HepG2 (cell line): ENCODE data around the gene NEIL1. TPM values are rescaled to one million over a fixed set of nuclear protein-coding genes. Genes with fewer than 3 reads are reported as not detected.
A peak's percentile ranks its signal among the peaks of the same experiment; 100 is the strongest.
"Not testable (repeated sequence)": the region's sequence is repeated elsewhere in the genome, so short reads cannot be mapped to it uniquely, and the experiment has no call there.

ENCODE experiments used
- ATAC-seq: fragments of 200-7000 bp; cut with Tn5 transposase; 3 replicates; pipeline ENCODE4 v1.9.1; 2020; ENCODE audit warnings: mild to moderate bottlenecking, moderate library complexity
- BruUV-seq: library from RNA; stranded (reverse); fragments of 400-500 nt; replicated peaks from 2 replicates; lab custom pipeline; 2021; lab: Mats Ljungman, UMichigan
- CTCF ChIA-PET: fragments of 300-600 bp; formaldehyde crosslinking; extraction: SDS; loops from one replicate; lab custom pipeline; 2021; ENCODE audit warnings: low total read pairs, inconsistent platforms, low intra/inter-chr PET ratio; lab: Yijun Ruan, JAX
- POLR2A ChIA-PET: fragments of 350-600 bp; sonication (Branson Sonifier 250); formaldehyde crosslinking; loops from one replicate; lab custom pipeline; 2020; ENCODE audit warnings: antibody characterized with exemption, inconsistent platforms; lab: Yijun Ruan, JAX
- DNase-seq: peaks from one replicate; pipeline ENCODE4 v3.0.0-alpha.2; 2015; ENCODE audit warnings: low spot score
- FAIRE-seq: peaks from 3 replicates; lab custom pipeline; 2011; peaks lifted over from hg19 to GRCh38; lab: Jason Lieb, UNC
- H2AFZ ChIP-seq: one replicate; pipeline ENCODE4 v1.6.1; 2011; ENCODE audit warnings: low read length, inconsistent platforms
- H3K27ac ChIP-seq: fragments of 300-600 bp; 3 replicates; pipeline ENCODE4 v1.8.0; 2011; ENCODE audit warnings: mixed run types, mild to moderate bottlenecking, mixed read lengths, low read length, inconsistent platforms; ENCODE audit not compliant: insufficient read depth; ENCODE audit errors: extremely low read length
- H3K27me3 ChIP-seq, 2 experiments: fragments of 200-600 bp in 1 of 2; 2 replicates in 1 of 2; 3 replicates in 1 of 2; pipeline versions ENCODE4 v1.6.0 to v1.8.0; 2011; ENCODE audit warnings: low read length in 2 of 2, mild to moderate bottlenecking in 2 of 2, moderate library complexity in 2 of 2, inconsistent platforms in 1 of 2; ENCODE audit not compliant: insufficient read depth in 2 of 2, control insufficient read depth in 1 of 2
- H3K36me3 ChIP-seq, 2 experiments: fragments of 200-600 bp in 1 of 2; replicated peaks in 1 of 2; 2 replicates in 1 of 2; 3 replicates in 1 of 2; pipeline versions ENCODE4 v1.5.1 to v1.8.0; 2011; ENCODE audit warnings: low read length in 2 of 2, inconsistent platforms in 1 of 2; ENCODE audit not compliant: insufficient read depth in 2 of 2, control insufficient read depth in 1 of 2
- H3K4me1 ChIP-seq: 2 replicates; pipeline ENCODE4 v1.5.1; 2012; ENCODE audit warnings: low read length, inconsistent platforms; ENCODE audit not compliant: insufficient read depth
- H3K4me2 ChIP-seq: 2 replicates; pipeline ENCODE4 v1.6.0; 2011; ENCODE audit warnings: low read depth, low read length, inconsistent platforms
- H3K4me3 ChIP-seq, 3 experiments: fragments of 200-600 bp in 1 of 3; sonication (generic), shearing (Covaris generic) in 1 of 3; replicated peaks in 1 of 3; 2 replicates each; pipeline ENCODE4 v1.5.1; 2011 to 2016; ENCODE audit warnings: low read length in 3 of 3, inconsistent platforms in 2 of 3, low read depth in 2 of 3, mild to moderate bottlenecking in 2 of 3, control low read depth in 1 of 3, mixed read lengths in 1 of 3; ENCODE audit not compliant: insufficient read depth in 1 of 3
- H3K79me2 ChIP-seq: one replicate; pipeline ENCODE4 v1.6.1; 2011; ENCODE audit warnings: low read length, inconsistent platforms; ENCODE audit not compliant: insufficient read depth
- H3K9ac ChIP-seq: 2 replicates; pipeline ENCODE4 v1.6.0; 2011; ENCODE audit warnings: mild to moderate bottlenecking, low read depth, low read length, inconsistent platforms; ENCODE audit not compliant: insufficient read depth
- H3K9me3 ChIP-seq: 2 replicates; pipeline ENCODE4 v1.5.1; 2012; ENCODE audit warnings: mild to moderate bottlenecking, low read length
- H4K20me1 ChIP-seq: 2 replicates; pipeline ENCODE4 v1.6.0; 2011; ENCODE audit warnings: inconsistent platforms, mild to moderate bottlenecking, low read length, moderate library complexity; ENCODE audit not compliant: insufficient read depth
- AHDC1 ChIP-seq: sonication (generic); formaldehyde crosslinking; IDR thresholded peaks from 2 replicates; pipeline ENCODE4 v1.5.1; 2020; ENCODE audit warnings: mild to moderate bottlenecking, missing genetic modification reagents, borderline replicate concordance
- CCAR2 ChIP-seq: fragments of 200-400 bp; formaldehyde crosslinking; optimal IDR thresholded peaks from 2 replicates; pipeline ENCODE3; 2018; ENCODE audit warnings: low read depth, mild to moderate bottlenecking, low read length, moderate library complexity
- RBM22 ChIP-seq: fragments of 200-400 bp; formaldehyde crosslinking; optimal IDR thresholded peaks from 2 replicates; pipeline ENCODE3; 2017; ENCODE audit warnings: mild to moderate bottlenecking, low read length, moderate library complexity
- SNAPC4 ChIP-seq: sonication (generic); formaldehyde crosslinking; IDR thresholded peaks from 2 replicates; pipeline ENCODE4 v1.4.0; 2020; ENCODE audit warnings: mild to moderate bottlenecking, missing genetic modification reagents
- ZNF251 ChIP-seq: sonication (generic); formaldehyde crosslinking; IDR thresholded peaks from 2 replicates; pipeline ENCODE4 v1.9.0; 2021; ENCODE audit warnings: mild to moderate bottlenecking, missing genetic modification reagents
- ZNF34 ChIP-seq: sonication (generic); formaldehyde crosslinking; IDR thresholded peaks from 2 replicates; pipeline ENCODE4 v1.4.0; 2020; ENCODE audit warnings: mild to moderate bottlenecking, missing genetic modification reagents, borderline replicate concordance
- WGBS: methylation state at CpG from one replicate; pipeline ENCODE4 v1.1.6; 2017; ENCODE audit warnings: low lambda C conversion rate; 5-methylcytosine and 5-hydroxymethylcytosine counted together
- in situ Hi-C: cut with HindIII; loops from 2 replicates; pipeline ENCODE4 v1.10.0; 2017; ENCODE audit warnings: low pct_unique_long_range_greater_than_20kb; ENCODE audit not compliant: extremely low pct_ligation_motif_present
- intact Hi-C: fragments of 100-400 bp; cut with micrococcal nuclease; formaldehyde crosslinking; loops from one replicate; pipeline ENCODE4 v1.10.0; 2022; ENCODE audit not compliant: unreplicated experiment
- polyA plus RNA-seq, 8 experiments: library from polyadenylated mRNA; depleted of rRNA in 3 of 8; stranded (reverse) in 7 of 8; unstranded in 1 of 8; fragments of >200 nt; fragmentation: Illumina TruSeq in 4 of 8; extraction: Trizol in 4 of 8; gene quantifications; 2 replicates each; pipeline versions ENCODE4 v1.2.1 to v1.2.3, GENCODE V29; 2011 to 2016; ENCODE audit warnings: low read depth in 4 of 8, missing spikeins in 1 of 8, mixed read lengths in 1 of 8; ENCODE audit not compliant: insufficient read depth in 1 of 8
- total RNA-seq, 5 experiments: library from RNA; depleted of rRNA; stranded (reverse); fragments of >200 nt; fragmentation: Illumina TruSeq; extraction: Trizol; gene quantifications; 2 replicates each; pipeline ENCODE4 v1.2.3, GENCODE V29; 2016; ENCODE audit warnings: low read depth in 1 of 5

The NEIL1 gene
- total and polyA plus RNA-seq, 2 of the 13 experiments (the other 11 are each of a cell fraction or from before 2014, with no cell fraction given): 10.4 to 15.5 TPM

GRCh38 chr15:75349351-75349669 lies 2.5 kb downstream of the NEIL1 start:
- H3K4me3 ChIP-seq, H3K36me3 ChIP-seq, H3K9me3 ChIP-seq, POLR2A ChIA-PET, CTCF ChIA-PET, H3K79me2 ChIP-seq, intact Hi-C loops, ATAC-seq, H3K4me2 ChIP-seq, FAIRE-seq, DNase-seq, H3K27me3 ChIP-seq, H3K27ac ChIP-seq, H4K20me1 ChIP-seq, in situ Hi-C loops, BruUV-seq, H3K9ac ChIP-seq, H2AFZ ChIP-seq: not testable (repeated sequence)
- peaks cover 22% of the 10 kb centered on the region for H3K4me1 ChIP-seq
- WGBS: 100% methylated on average over 5 of the region's 8 CpGs

- no peak for DNase-seq
- Histone ChIP-seq H2AFZ (no peak overlapping the region), H3K4me1 (peaks cover 22% of the 10 kb centered on the region), H4K20me1 (no peaks in the 10 kb centered on the region), H3K4me2 (no peak overlapping the region), H3K27ac (no peak overlapping the region), H3K9ac (no peak overlapping the region), H3K9me3 (no peaks in the 10 kb centered on the region), H3K79me2 (no peaks in the 10 kb centered on the region), H3K36me3 (no peaks in the 10 kb centered on the region), H3K4me3 (no peak overlapping the region), H3K27me3 (no peaks in the 10 kb centered on the region)
- POLR2A ChIA-PET: no interaction called here
- WGBS: 95% methylated on average over 9 of the region's 9 CpGs
- CTCF ChIA-PET: no interaction called here
- no peak for ATAC-seq
- BruUV-seq: TSS peak; percentile 52
- intact Hi-C loops (no loop called here), in situ Hi-C loops (no loop called here)
- no peak for FAIRE-seq
- TF ChIP-seq SNAPC4 (CRISPR knock-in tag) (no peak), ZNF34 (CRISPR knock-in tag) (no peak), CCAR2 (no peak), RBM22 (peak; percentile 75), AHDC1 (CRISPR knock-in tag) (no peak), ZNF251 (CRISPR knock-in tag) (no peak)
Measured at GRCh38 chr15:75349851-75350588, 3.2 kb downstream of the NEIL1 start.
